ENCODE data around the gene NPAS2. TPM values are rescaled to one million over a fixed set of nuclear protein-coding genes. Genes with fewer than 3 reads are reported as not detected.
A peak's percentile ranks its signal among the peaks of the same experiment; 100 is the strongest.

The NPAS2 gene, protein sequence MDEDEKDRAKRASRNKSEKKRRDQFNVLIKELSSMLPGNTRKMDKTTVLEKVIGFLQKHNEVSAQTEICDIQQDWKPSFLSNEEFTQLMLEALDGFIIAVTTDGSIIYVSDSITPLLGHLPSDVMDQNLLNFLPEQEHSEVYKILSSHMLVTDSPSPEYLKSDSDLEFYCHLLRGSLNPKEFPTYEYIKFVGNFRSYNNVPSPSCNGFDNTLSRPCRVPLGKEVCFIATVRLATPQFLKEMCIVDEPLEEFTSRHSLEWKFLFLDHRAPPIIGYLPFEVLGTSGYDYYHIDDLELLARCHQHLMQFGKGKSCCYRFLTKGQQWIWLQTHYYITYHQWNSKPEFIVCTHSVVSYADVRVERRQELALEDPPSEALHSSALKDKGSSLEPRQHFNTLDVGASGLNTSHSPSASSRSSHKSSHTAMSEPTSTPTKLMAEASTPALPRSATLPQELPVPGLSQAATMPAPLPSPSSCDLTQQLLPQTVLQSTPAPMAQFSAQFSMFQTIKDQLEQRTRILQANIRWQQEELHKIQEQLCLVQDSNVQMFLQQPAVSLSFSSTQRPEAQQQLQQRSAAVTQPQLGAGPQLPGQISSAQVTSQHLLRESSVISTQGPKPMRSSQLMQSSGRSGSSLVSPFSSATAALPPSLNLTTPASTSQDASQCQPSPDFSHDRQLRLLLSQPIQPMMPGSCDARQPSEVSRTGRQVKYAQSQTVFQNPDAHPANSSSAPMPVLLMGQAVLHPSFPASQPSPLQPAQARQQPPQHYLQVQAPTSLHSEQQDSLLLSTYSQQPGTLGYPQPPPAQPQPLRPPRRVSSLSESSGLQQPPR
- total RNA-seq, result 1 to 10 TPM; 5.5 to 6.2 TPM

DNA sequence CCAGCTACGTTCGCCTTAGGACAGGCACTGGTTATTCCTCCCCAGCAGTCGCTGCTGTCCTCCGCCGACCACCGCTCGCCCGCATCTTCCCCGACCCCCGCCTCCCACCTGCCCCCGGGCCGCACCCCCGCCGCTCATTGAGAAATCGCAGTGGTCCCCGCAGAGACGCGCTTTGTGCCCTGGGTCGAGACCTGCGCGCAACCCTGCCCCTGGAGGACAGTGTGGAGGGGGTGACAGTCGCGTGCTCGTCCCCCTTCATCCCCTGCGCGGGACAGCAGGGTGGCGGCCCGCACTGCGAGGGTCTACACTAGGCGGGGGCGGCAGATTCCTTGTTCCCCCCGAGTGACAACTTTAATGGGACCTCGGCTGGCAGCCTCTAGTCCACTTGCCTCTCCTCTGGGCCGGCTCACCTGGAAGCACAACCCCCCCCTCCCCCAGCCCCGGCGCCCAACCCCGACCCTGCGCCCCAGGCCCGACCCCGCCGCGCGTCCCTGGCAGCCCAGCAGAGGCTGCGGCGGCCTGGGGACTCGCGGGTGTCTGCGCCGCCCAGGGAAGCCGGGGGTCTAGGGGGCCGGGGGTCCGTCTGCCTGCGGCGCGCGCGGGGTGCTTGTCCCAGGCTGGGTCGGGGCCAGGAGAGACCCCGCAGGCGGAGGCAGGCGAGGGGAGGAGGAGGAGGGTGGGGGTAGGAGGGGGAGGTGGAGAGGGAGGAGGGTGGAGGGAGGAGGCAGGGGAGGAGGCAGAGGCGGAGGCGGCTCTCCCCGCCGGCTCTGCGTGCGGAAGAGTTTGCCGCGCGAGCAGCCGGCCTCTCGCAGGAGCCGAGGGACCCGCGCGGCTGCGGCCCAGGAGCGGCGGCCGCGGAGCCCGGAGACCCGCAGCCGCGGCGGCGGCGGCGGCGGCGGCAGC, at the start of gene NPAS2:
NPAS2 (plus strand) TSS at position 770 of the 903 bp plus-strand sequence. CDS start 84,616 bp downstream, outside the sequence.
- H3K4me3 Mint-ChIP-seq, result peak within 1 kb of the TSS; percentile 67
- H3K9me3 Mint-ChIP-seq (ENCODE audit: insufficient read depth), result no peaks in the 10 kb centered on the region
- DNase-seq, result peak; percentile 48
- ChIA-PET CTCF (no interaction called here), POLR2A (no interaction called here)
- H3K4me1 Mint-ChIP-seq (ENCODE audit: low read depth), result peaks cover 13% of the 10 kb centered on the region
- peaks cover 34% of the 10 kb centered on the region for H3K27me3 Mint-ChIP-seq (ENCODE audit: low read depth)
- H3K27ac Mint-ChIP-seq, result no peak within 1 kb of the TSS
- ATAC-seq, result peak; percentile 66
- peaks cover 3% of the 10 kb centered on the region for H3K36me3 Mint-ChIP-seq (ENCODE audit: low read depth)

- POLR2A ChIA-PET, result no interaction called here
- H3K27ac Mint-ChIP-seq, result no peak overlapping the region
- peaks cover 18% of the 10 kb centered on the region for H3K27me3 Mint-ChIP-seq (ENCODE audit: low read depth)
- ATAC-seq (no peak), DNase-seq (no peak)
- H3K4me1 Mint-ChIP-seq (ENCODE audit: low read depth), result no peaks in the 10 kb centered on the region
- CTCF ChIA-PET, result no interaction called here
- no peaks in the 10 kb centered on the region for H3K36me3 Mint-ChIP-seq (ENCODE audit: low read depth)
- no peak overlapping the region for H3K4me3 Mint-ChIP-seq
- H3K9me3 Mint-ChIP-seq (ENCODE audit: insufficient read depth), result no peaks in the 10 kb centered on the region
Measured at GRCh38 chr2:100771125-100771524, 48.8 kb upstream of the NPAS2 start.

DNA sequence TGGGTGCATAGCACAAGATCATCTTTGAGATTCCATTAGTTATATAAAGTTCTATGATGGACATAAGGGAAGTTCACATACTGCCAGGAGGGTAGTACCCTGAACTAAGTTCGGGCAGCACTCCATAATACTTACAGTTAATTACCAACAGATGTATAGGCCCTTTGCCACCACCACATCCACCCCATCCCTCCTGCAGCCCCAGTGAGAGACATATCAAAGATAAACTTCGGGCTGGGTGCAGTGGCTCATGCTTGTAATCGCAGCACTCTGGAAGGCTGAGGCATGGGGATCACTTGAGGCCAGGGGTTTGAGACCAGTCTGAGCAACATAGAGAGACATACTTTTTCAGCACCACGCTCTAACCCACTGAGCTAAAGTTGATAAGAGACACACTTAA, 46.4 kb upstream of the NPAS2 start:
- H3K4me1 Mint-ChIP-seq (ENCODE audit: low read depth), result no peaks in the 10 kb centered on the region
- no peak overlapping the region for H3K4me3 Mint-ChIP-seq
- CTCF ChIA-PET, result no interaction called here

DNA sequence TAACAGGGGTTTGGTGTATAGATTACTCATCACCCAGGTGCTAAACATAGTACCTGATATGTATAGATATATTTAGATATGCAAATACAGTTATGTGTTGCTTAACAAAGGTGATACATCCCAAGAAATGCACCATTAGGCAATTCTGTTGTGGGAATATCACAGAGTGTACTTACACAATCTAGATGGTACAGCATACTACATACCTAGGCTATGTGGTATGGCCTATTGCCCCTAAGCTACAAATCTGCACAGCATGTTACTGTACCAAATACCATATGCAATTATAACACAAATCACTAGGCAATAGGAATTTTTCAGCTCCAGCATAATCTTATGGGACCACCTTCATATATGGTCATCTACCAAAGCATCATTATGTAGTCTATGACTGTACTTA, 43.5 kb upstream of the NPAS2 start:
- POLR2A ChIA-PET, result no interaction called here
- Mint-ChIP-seq H3K27ac (no peak overlapping the region), H3K9me3 (ENCODE audit: insufficient read depth) (no peaks in the 10 kb centered on the region), H3K4me3 (no peak overlapping the region), H3K4me1 (ENCODE audit: low read depth) (no peaks in the 10 kb centered on the region), H3K27me3 (ENCODE audit: low read depth) (peaks cover 8% of the 10 kb centered on the region), H3K36me3 (ENCODE audit: low read depth) (no peaks in the 10 kb centered on the region)
- no peak for ATAC-seq
- no peak for DNase-seq
- CTCF ChIA-PET, result no interaction called here

More for the DNA sequence above, 46.4 kb upstream of the NPAS2 start:
- Mint-ChIP-seq H3K27ac (no peak overlapping the region), H3K9me3 (ENCODE audit: insufficient read depth) (no peaks in the 10 kb centered on the region), H3K27me3 (ENCODE audit: low read depth) (peaks cover 12% of the 10 kb centered on the region), H3K36me3 (ENCODE audit: low read depth) (no peaks in the 10 kb centered on the region)
- POLR2A ChIA-PET, result no interaction called here
- DNase-seq (no peak), ATAC-seq (no peak)

DNA sequence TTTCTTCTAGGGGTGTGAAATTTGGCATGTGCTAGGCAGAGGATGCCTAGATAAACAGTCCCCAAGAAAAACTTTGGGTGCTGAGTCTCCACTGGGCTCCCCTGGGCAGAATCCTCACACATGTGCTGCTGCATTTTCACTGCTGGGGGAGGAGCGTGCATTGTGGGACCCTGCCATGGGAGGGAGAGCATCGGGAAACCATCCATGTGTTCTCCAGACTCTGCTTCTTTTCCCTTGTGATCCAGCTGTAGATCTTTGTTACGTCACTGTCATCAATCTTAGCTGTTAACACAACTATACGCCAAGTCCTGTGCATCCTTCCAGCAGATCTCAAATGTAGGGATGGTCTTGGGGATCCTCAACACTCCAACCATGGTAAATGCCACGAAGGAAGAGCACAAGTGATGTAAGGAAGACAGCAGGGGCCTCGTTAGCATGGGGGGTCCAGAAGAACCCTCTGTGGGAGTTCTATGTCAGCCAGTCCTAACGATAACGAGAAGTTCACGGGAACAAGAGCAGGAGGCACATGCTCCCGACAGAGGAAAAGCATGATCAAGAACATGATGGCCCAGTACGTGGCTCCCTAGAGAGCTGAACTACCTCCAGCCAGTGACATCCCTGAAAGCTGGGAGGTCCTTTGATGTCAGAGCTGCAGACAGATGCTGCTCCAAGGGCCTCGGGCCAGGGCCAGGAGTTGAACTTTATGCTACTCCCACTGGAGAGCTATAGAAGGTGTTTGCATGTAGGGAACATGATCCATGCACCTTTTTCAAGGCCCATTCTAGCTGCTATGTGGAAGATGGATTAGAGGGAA, 41.1 kb upstream of the NPAS2 start:
- Mint-ChIP-seq H3K27me3 (ENCODE audit: low read depth) (peaks cover 5% of the 10 kb centered on the region), H3K9me3 (ENCODE audit: insufficient read depth) (no peaks in the 10 kb centered on the region), H3K4me3 (no peak overlapping the region), H3K27ac (no peak overlapping the region), H3K36me3 (ENCODE audit: low read depth) (no peaks in the 10 kb centered on the region), H3K4me1 (ENCODE audit: low read depth) (no peaks in the 10 kb centered on the region)
- ATAC-seq (no peak), DNase-seq (no peak)
- ChIA-PET POLR2A (no interaction called here), CTCF (no interaction called here)

DNA sequence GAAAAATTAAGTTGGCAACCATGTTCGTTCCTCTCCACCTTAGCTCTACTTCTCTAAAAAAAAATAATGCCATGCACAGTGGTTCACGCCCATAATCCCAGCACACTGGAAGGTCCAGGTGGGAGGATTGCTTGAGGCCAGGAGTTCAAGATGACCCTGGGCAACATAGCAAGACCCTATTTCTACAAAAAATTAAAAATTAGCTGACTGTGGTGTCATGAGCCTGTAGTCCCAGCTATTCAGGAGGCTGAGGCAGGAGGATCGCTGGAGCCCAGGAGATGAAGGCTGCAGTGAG, 40.1 kb upstream of the NPAS2 start:
- no peak overlapping the region for H3K4me3 Mint-ChIP-seq
- no peaks in the 10 kb centered on the region for H3K9me3 Mint-ChIP-seq (ENCODE audit: insufficient read depth)
- H3K27ac Mint-ChIP-seq, result no peak overlapping the region
- H3K36me3 Mint-ChIP-seq (ENCODE audit: low read depth), result no peaks in the 10 kb centered on the region
- ChIA-PET CTCF (no interaction called here), POLR2A (no interaction called here)
- ATAC-seq (no peak), DNase-seq (no peak)
- no peaks in the 10 kb centered on the region for H3K27me3 Mint-ChIP-seq (ENCODE audit: low read depth)
- H3K4me1 Mint-ChIP-seq (ENCODE audit: low read depth), result no peaks in the 10 kb centered on the region

- CTCF ChIA-PET, result no interaction called here
Measured at GRCh38 chr2:100780203-100781008, 39.5 kb upstream of the NPAS2 start.

DNA sequence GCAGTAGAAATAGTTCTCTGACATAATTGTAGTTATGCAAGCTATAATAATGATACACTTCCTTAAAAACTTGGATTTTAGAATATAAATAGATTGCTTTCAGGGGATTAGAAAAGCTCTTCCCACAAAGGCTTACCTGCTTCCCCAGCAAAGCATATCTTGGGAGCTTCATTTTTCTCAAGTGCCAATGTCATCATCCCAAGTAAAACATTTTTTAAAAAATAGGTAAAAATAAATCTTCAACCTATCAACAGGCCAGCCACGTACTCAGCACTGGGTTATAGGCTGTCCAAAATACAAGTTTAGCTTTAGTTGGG, 39.0 kb upstream of the NPAS2 start:
- Mint-ChIP-seq H3K9me3 (ENCODE audit: insufficient read depth) (no peaks in the 10 kb centered on the region), H3K4me1 (ENCODE audit: low read depth) (no peaks in the 10 kb centered on the region), H3K27me3 (ENCODE audit: low read depth) (no peaks in the 10 kb centered on the region), H3K36me3 (ENCODE audit: low read depth) (no peaks in the 10 kb centered on the region), H3K4me3 (no peak overlapping the region), H3K27ac (no peak overlapping the region)
- DNase-seq, result no peak
- no peak for ATAC-seq
- ChIA-PET CTCF (no interaction called here), POLR2A (no interaction called here)

More at GRCh38 chr2:100780203-100781008, 39.5 kb upstream of the NPAS2 start:
- Mint-ChIP-seq H3K27me3 (ENCODE audit: low read depth) (no peaks in the 10 kb centered on the region), H3K27ac (no peak overlapping the region), H3K4me1 (ENCODE audit: low read depth) (no peaks in the 10 kb centered on the region), H3K36me3 (ENCODE audit: low read depth) (no peaks in the 10 kb centered on the region), H3K9me3 (ENCODE audit: insufficient read depth) (no peaks in the 10 kb centered on the region), H3K4me3 (no peak overlapping the region)
- ATAC-seq, result no peak
- DNase-seq, result no peak
- POLR2A ChIA-PET, result no interaction called here

- no peaks in the 10 kb centered on the region for H3K9me3 Mint-ChIP-seq (ENCODE audit: insufficient read depth)
- H3K27ac Mint-ChIP-seq, result no peak overlapping the region
- DNase-seq (no peak), ATAC-seq (no peak)
- H3K4me1 Mint-ChIP-seq (ENCODE audit: low read depth), result no peaks in the 10 kb centered on the region
- POLR2A ChIA-PET, result no interaction called here
- H3K36me3 Mint-ChIP-seq (ENCODE audit: low read depth), result no peaks in the 10 kb centered on the region
- H3K27me3 Mint-ChIP-seq (ENCODE audit: low read depth), result no peaks in the 10 kb centered on the region
- CTCF ChIA-PET, result no interaction called here
- H3K4me3 Mint-ChIP-seq, result no peak overlapping the region
Measured at GRCh38 chr2:100781523-100782379, 38.2 kb upstream of the NPAS2 start.

DNA sequence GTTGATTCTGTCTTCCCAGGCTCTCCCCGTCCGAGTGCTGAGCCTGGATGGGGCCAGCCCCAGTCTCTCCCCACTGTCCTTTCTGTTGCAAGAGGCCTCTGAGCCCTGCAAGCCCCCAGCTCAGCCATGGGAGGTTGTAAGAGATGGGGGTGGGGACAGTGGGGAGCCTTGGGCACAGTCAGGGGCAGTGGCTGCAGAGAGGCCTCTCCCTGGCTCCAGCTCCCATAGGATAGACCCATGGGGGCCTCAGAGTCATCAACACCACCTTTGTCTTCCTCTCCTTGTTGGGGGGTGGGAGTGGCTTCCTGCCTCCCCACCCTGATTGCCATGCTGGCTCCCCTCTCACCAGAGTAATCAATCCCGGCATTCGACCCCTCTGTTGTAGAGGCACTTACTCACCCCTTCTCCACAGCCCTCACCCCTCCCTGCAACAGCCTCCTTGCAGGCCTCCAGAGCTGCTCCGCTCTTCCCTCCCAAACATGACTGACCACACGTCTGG, 37.5 kb upstream of the NPAS2 start:
- Mint-ChIP-seq H3K27ac (no peak overlapping the region), H3K27me3 (ENCODE audit: low read depth) (no peaks in the 10 kb centered on the region), H3K36me3 (ENCODE audit: low read depth) (no peaks in the 10 kb centered on the region), H3K9me3 (ENCODE audit: insufficient read depth) (no peaks in the 10 kb centered on the region), H3K4me1 (ENCODE audit: low read depth) (no peaks in the 10 kb centered on the region), H3K4me3 (no peak overlapping the region)
- no peak for DNase-seq
- ChIA-PET POLR2A (no interaction called here), CTCF (no interaction called here)
- ATAC-seq, result no peak
